Activated CD4-positive, alpha-beta T cell treated with anti-CD3 and anti-CD28 coated beads, Interleukin-2, amount 50 U/mL, for 24 hours (primary cell): Measurements from ENCODE around the gene DOCK8.
"Not testable (repeated sequence)": the region's sequence is repeated elsewhere in the genome, so short reads cannot be mapped to it uniquely, and the experiment has no call there.

Experiments
- DNase-seq, 2 donors: peaks; one replicate each; pipeline ENCODE4 v3.0.0-alpha.2; 2020; ENCODE audit warnings: low read depth in 1 of 2, low spot score in 1 of 2

The DOCK8 gene

DNA sequence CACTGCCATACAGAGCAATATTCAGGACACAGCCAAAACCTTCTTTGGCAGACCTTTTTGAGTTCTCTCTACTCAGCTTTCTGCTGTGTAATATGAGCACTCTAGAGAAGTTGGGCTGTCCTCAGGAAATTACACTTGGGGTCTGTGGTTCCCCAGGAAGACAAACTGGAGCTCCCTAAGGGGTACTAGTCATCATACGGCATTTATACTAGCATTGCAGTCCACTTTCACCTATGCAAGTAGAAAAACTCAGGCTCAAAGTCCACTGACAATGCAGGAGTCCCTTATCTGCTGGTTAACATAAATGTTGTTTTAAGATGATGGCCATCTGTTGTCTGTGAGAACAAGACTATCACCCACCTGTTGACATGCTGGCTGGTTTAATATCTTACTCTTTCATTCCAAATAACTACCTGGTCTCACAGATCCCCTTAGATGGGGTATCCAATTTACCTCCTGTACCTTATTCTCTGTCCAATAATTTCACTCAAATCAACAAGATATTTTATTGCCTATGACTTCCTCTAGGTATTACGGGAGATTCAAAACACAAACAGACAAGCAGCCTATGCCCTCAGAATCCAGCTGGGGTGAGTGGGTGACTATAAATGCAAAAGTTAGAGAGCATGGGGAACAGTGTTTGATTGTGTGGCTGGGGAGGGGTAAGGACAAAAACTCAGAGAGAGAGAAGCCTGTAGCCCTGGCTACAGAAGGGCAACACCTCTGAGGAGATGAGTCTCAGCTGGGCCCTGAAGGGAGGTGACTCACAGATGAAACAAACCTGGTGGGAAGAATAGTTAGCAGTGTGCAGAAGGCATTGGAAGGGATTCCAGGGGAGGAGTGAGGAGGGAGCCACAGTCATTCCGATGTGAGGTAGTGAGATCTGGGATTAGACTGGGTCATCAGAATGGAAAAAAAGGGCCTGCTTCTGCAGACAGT, 10.2 kb downstream of the DOCK8 start:
- no peak for DNase-seq

DNA sequence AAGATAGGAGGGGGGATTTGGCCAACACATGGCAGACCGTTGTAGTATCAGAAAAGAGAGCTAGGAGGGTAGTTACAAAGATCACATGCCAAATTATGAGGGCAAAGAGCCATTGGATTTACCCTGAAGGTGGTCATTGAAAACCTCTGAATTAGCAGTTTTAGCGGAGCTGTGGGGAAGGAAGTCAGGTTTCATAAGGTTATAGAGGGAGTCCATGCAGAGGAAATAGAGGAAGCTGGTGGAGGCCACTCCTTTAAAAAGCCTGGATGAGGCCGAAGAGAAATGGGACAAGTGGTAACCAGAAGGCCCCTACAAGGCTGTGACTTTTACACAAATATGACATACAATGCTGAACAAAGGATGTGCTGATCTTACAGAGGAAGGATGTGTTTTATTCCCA, 13.2 kb downstream of the DOCK8 start:
- DNase-seq: no peak

DNA sequence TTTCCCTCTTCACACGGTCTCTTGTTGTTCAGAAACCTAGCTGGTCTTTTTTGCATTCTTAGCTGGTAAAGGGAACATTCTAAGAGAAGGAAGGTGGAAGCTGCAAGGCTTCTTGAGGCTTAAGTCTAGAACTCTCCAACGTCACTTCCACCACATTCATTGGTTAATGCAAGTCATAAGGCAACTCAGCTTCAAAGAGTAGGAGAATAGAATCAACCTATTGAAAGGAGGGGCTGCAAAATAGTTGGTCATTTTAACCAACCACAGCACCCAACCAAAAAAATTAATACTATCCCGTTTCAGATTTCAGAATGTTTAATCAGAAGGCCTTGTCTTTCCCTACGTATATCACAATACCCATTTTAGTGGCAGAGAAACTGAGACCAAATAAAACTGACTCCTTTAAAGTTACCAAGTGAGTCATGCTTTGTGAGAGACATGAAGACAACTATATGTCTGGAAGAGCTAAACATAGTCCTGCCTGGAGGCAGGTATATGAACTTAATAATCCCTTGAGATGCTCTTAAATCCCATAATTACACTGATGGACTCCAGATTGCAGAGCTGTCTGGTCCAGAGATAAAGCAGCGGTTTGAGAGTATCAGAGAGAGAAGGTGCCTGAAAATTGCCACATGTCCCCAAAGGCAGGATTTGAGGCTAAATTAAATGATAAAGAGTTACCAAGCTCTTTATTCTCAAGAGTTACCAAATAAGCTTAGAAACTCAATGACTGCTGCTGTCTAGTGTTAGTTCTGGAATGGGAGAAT, 14.4 kb downstream of the DOCK8 start:
- no peak for DNase-seq

DNA sequence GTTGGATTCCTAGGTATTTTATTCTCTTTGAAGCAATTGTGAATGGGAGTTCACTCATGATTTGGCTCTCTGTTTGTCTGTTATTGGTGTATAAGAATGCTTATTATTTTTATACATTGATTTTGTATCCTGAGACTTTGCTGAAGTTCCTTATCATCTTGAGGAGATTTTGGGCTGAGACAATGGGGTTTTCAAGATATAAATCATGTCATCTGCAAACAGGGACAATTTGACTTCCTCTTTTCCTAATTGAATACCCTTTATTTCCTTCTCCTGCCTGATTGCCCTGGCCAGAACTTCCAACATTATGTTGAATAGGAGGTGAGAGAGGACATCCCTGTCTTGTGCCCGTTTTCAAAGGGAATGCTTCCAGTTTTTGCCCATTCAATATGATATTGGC, 17.0 kb downstream of the DOCK8 start:
- not testable (repeated sequence) for DNase-seq

DNA sequence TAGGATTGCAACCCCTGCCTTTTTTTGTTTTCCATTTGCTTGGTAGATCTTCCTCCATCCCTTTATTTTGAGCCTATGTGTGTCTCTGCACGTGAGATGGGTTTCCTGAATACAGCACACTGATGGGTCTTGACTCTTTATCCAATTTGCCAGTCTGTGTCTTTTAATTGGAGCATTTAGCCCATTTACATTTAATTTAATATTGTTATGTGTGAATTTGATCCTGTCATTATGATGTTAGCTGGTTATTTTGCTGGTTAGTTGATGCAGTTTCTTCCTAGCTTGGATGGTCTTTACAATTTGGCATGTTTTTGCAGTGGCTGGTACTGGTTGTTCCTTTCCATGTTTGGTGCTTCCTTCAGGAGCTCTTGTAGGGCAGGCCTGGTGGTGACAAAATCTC, 19.0 kb downstream of the DOCK8 start:
- DNase-seq: not testable (repeated sequence)

DNA sequence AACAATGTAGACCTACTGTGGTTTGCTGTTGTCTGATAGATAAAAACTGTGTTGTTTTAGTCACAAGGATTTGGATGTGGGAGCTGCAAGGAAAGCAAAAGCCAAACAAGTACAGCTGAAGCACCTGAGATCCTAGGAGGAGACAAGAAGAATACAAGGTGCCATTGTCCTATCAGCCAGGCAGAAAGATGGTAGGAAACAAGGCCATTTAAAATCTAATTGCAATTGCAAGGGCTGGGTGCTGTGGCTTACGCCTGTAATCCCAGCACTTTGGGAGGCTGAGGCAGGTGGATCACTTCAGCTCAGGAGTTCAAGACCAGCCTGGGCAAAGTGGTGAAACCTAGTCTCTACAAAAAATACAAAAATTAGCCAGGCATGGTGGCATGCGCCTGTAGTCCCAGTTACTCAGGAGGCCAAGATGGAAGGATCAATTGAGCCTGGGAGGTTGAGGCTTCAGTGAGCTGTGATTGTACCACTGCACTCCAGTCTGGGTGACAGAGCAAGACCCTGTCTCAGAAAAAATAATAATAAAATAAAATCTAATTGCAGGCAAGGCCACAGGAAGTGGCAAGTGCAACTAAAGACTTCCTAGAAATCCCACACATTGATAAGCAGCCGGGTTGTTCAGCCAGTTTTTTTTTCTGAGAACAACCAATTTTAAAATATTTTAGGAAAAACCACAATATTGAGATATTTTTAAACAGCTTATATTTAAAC, 22.6 kb downstream of the DOCK8 start:
- DNase-seq: no peak

DNA sequence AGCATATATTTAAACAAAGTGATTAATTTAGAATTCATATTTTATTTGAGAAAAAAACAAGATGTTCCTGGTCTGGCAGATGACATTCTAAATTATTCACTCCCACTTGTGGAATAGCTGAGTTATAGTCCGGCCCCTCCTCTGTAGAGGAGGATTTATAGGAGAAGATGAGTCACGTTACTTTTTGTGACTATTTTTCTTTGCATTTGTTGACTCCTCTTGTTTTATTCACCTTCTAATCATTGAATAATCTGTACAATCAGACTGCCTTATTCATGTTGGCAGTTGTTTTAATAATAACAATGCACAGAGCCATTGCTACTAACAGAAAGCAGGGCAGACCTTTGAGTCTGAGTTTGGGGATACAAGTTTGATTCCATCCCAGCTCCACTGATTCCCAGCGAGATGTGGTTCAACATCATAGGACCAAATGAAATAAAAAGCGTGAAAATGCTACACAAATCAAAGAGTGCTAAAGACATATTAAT, 23.2 kb downstream of the DOCK8 start:
- no peak for DNase-seq

DNA sequence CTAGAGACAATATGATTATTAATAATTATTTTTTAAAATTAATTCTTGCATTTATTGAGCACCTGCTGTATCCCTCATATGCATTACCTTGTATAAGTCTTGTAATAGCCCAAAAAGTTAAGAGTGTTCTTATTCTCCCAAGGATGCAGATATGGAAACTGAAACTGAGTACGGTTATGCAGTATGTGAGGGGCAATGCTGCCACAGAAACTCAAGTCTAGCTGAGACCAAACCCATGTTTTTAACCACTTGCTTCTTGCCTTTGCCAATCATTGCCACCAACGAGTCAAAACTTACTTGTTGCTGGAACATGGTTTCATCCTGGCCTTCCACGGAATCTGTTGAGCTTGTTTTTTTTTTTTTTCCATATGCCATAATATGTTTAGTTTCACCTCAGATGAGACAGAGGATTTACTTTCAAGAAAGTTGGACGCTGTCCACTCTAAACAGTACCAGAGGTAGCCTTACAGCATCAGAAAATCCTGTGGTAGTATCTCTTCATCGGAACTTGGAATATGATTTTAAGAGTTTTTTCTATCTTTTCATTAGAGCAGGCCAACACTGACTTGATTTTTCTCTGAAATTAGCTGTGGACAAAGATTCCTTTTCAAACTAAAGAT, 27.9 kb downstream of the DOCK8 start:
- no peak for DNase-seq

DNA sequence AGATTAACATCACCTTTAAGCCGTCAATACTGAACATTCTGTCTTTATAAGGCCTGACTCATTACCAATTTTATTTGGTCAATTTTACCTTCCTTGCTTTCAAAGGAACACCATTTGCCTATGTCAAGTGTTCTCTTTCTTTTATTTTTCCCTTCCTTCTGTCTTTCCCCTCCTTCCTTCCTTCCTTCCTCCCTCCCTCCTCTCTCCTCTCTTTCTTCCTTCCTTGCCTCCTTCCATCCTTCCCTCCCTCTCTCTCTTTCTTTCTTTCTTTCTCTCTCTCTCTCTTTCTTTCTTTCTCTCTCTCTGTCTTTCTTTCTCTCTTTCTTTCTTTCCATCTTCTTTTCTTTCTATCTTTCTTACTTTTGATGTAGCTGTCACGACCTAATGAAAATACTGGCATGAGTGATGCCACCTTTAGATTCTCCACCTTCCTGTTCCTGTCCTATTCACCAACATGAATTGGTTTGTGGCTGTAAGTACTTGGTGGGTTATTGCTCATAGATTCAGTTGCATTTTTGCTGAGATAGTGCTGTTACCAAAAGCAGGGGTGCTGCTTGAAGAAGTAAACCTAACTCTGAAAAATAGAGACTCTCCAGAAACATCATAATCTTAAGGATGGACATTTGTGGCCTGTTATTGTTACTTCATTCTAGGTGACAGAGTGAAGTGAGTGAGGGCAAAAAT, 33.8 kb downstream of the DOCK8 start:
- DNase-seq: no peak

DNA sequence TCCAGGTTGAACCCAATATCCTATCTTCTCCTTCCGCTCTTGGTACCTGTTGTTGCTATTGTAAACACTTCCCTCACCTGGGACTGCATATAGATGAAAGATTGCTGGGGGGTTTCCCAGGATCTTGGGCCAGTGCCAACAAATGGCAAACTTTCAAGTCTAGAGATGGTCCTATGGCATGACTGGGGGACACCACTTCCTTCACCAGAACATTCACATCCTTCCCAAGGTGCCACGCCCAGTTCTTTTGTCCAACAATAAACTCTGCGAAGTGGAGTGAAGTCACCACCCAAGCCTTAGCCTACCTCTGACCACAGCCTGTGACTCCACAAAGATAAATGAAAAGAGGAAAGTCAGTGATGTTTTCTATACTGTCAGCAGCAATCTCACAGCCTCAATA, 34.4 kb downstream of the DOCK8 start:
- DNase-seq: no peak

DNA sequence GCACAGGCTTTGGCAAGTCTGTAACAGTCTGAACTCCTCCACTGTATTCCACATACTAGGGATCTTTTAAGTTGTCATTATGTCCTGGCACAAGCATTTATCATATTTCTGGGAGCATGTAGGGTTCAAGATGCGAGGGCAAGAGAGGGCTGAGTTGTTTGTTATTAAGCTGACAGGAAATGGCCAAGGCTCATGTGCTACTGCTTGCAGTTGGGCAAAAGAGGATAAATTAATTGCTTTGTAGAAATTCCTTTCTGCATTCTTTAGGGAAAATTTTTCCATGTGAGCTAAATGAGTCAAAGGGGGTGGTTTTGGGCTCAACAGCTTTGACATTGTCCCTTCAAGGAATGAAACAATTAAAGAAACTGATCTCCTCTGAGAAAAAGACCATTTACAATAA, 35.4 kb downstream of the DOCK8 start:
- no peak for DNase-seq

DNA sequence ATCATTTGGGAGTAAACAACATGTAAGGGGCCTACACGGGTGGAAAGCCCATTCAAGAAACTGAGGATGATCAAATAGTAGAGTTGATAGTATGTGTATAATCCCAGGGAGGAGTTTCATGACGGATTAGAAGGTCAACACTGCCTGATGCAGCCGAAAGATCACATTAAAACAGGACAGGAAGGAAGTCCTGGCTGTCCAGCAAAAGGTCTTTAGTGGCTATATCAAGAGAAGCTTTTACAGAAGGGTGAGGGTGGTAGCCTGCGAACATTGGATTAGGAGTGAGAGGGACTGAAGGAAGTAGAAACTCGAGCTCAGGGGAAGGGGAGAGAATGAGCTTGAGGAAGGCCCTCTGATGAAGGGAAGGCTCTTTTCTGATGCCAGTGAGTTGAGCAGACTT, 36.0 kb downstream of the DOCK8 start:
- no peak for DNase-seq

DNA sequence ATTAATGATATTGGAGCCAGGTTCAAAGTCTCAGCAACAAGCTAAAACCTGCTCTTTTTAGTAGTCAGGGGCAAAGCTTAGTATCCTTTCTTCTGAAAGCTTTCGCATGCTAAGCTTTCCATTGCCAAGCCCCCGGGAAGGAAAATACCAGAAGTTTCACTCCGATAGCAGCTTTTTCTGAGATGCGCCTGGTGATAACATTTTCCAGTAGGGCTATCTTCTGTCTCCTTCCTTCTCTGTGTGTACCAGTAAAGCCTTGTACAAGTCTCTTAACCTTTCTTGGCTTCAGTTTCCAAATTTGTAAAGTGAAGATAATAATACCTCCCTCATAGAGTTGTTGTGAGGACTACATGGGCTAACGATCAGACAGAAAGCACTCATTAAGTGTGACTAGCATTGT, 36.7 kb downstream of the DOCK8 start:
- DNase-seq: no peak

DNA sequence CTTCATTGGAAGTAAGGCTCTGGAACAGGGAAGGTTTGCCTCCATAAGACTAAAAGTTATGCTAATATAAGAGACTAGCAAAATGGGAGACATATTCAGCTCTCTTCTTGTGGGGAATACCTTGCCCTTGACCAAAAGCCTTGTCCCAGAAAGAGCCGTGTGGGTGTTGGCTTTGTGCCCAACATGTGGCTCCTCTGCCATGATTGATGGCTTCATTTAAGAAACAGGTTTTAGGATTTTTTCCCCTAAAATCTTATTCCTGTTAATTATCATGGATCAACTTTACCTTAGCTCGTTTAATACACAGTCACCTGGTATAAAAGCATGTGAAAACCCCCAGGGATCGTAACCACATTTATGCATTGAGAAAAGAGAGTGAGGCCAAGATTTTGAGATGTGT, 38.9 kb downstream of the DOCK8 start:
- no peak for DNase-seq

DNA sequence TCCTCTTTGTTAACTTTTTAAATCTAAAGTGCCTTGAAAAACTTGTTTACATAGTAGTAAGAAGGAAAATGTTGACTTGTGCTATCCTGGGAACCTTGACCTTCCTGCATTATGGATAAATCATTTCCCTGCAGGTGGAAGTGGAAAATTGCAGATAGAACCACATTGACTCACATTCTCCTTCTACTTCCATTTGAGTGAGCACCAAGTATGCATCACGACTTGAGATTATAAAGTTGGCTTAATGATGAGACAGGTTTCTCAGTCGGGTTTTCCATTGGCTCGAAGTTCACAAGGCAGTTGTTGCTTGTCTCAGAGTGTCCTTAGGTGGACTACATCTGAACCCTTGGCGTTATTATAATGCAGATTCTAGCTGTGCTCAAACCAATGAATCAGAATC, 39.9 kb downstream of the DOCK8 start:
- no peak for DNase-seq

DNA sequence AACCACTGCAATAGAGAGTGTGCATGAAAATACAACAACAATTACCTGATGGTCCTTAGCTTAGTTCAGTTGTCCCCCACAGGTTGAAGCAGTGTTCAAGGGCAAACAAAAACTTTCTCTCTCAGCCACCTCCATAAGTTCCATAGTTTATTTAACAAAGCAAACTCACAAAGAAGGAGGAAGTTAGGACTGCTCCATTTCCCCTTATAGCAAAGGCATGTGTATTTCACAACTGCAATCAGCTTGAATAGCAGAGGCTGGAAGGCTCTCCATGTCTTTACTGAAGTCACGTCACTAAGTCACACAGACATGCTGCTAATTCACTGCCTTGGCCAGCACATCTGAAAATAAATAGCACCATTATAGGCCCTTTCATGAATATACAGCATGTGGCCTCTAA, 43.3 kb downstream of the DOCK8 start:
- DNase-seq: no peak

DNA sequence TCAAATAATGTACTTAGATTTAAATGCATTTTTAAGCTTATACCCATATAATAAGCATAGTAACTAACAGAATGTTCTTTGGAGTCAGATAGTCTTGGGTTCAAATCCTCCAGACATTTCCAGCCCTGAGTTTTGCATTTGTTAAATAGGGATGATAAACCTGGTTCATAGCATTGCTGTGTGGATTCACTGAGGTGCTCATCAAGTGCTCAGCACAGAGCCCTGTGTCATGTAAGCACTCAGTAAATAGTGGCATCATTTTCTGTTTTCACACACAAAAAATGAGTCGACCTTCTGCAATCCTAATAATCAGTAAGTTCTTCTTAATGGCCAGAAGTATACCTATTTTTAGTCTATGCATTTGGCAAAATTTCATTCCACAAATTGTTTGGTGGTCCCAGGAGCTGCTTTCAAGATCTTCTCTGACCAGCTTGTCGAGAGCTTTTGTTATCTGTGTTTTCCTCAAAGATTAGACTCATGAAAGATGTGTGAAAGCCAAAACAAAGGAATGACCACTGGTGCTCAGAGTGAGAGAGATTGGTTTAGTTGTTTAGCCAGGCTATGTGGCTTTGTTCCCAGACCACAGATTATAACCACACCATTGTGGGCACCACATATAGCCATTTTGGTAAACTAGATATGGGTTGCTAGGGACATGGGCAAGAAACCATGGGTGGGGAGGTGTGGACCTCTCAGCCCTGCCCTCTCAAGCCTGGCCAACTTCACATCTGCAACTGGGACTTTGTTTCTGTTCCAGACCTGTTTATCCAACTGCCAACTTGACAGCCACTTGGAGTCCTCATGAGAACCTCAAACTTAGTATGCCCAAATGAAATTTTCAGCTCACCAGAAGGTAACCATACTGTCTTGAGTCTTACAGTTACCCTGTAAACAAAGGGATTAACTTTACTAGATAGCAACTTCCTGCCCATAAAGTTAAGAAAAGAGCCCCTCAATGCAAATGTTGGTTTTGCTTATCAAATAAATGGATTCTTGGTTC, 45.0 kb downstream of the DOCK8 start:
- no peak for DNase-seq

DNA sequence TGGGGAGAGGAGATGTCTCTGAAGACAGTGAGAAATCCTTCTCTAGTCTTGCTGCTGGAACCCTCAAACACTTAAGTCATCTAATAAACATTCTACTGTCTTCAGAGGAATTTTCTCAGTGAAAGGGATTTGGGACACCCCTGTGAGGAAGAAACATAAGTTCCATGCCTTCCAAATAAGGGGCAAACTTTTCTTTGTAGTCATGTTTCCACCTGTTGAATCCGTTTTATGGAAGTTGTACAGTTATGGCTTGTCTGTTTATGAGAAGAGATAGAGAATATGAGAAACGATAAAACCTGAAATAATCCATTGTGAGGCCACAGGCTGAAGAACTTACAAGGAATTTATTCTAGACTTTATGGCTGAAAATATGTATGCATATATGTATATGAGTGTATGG, 49.6 kb downstream of the DOCK8 start:
- no peak for DNase-seq

DNA sequence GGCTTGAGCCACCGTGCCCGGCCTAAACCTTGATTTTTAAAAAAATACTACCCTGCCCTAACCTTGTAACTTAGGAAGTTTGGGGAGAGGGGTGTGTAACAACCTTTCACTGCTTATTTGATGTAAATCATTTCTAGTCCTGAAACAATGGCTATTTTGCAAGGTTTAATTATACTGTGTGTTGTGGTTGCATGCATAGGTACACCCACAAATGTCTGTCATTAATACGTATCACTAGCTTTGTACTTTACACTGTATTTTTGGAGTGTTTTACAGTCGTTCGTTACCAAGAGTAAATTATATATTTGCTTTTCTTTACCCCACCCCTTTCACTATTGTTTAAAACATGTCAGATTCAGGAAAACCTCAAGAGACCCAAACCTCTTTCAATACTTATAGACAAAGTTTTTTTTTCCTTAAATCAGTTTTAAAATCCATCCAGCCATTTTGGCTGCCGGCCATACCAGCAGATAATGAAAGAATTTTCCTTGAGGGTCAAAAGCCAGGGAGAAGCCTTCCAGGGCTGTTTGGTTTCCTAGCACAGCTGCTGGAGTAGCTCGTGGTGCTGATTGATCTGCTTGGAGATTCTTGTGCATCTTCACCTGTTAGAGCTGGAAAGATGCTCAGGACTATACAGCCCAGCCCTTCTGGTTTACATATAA, 50.7 kb downstream of the DOCK8 start:
- DNase-seq: no peak
